GM21529 (cell line): ENCODE measurements around the gene MIGA2.
"Not testable (repeated sequence)": the region's sequence is repeated elsewhere in the genome, so short reads cannot be mapped to it uniquely, and the experiment has no call there.

Source experiments
- ATAC-seq: cut with Tn5 transposase; IDR thresholded peaks from one replicate; pipeline ENCODE4 v1.9.1; 2021; ENCODE audit not compliant: unreplicated experiment

Gene MIGA2

DNA sequence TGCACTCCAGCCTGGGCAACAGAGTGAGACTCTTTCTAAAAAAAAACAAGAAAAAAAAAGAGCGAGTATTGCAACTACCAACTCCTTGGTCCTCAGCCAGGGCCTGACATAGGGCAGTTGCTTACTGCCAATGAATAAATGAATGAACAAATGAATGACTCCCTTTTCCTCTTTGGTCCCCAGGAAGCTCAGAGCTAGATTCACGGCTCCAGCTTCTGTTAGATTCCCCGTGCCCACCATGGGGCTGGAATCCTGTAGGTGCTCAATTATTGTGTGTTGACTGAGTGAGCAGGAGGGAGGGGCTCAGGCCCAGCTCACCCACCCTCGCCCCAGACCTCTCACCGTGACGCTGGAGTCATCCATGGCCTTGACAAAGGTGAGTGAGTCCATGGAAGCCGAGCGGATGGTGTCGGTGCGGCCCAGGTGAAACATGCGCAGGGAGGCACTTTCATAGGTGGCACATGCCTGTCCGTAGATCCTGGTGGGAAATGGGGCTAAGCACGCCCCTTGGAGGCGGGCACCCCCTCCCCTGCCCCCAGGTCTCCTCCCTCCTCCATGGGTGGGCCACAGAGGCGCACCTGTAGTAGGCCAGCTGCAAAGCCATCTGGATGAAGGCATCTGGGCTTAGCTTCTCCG lies 61.4 kb downstream of the MIGA2 start:
- ATAC-seq = no peak

GRCh38 chr9:129098328-129098727 lies 61.9 kb downstream of the MIGA2 start:
- ATAC-seq = no peak

- ATAC-seq = no peak
Observed at GRCh38 chr9:129100383-129101169, 64.2 kb downstream of the MIGA2 start.

- no peak for ATAC-seq
Observed at GRCh38 chr9:129101279-129101678, 64.9 kb downstream of the MIGA2 start.

DNA sequence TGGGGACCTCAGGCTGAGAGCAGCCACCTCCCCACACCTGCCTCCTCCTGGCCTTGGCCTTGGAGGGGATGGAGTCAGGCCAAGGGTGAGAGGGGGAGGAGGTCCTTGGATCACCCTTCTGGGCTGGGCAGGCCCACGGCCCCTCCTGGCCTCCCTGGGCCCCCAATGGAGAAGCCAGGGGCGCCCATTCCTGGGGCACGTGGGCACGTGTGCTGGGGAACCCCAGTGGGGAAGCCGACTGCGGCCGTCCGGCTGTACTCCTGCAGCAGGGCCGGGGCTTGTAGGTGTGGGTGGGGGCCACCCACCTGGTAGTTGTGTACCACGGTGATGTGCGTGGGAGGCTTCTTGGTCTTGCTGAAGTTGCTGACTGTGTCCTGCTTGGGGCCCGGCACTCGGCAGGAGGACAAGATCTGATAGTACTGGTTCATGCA lies 65.7 kb downstream of the MIGA2 start:
- ATAC-seq = no peak

DNA sequence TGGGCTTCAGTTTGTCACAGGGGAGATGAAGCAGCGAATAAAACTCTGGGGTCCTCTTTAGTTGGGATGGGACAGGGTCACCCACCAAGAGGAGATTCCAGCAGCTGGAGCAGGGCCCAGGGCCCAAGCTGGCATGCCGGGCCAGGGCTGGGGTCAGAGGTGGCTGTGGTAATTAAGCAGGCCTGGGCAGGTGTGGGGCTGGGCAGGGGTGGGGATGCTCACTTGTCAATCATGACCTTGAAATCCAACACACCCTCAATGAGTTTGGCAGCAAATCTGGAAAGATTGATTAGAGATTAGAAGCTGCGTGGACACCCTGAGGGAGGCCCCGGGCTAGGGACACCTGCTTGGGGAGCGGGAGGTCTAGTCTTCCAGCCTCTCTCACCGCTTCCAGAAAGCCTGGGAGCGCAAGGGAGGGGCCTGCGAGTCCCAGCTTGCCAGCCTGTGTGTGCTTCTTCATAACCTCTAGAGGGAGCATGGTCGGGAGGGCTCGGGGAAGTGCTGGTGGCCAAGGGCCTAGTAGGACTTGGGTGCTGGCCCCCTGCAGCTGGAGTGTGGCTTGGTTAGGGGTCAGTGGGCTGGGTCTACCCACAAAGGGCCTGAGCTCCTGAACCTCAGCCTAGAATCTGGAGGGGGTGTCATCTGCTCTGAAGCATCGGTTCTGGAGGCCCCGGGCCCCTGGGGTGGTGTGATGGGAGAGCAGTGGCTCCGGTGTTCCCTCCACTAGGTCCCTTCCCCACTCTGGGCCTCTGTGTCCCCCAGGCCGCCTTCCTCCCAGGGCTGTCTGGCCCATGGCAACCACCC lies 66.6 kb downstream of the MIGA2 start:
- ATAC-seq = no peak

DNA sequence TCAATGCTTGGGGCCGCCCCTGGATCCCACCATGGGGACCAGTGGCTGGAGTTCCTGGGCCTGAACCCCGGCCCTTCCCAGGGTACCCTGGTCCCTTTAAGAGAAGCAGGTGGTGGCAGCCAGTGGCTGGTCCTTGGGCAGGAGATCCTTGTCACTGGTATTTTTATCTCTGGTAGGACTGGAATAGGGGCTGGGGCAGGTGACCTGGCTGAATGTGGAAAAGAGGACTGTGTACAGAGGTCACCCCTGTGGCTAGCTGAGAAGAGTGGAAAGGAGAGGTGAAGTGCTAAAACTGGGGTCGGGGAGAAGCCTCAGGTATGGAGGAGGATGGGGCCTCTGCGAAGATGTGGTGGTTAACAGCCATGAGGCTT lies 67.2 kb downstream of the MIGA2 start:
- ATAC-seq = no peak

DNA sequence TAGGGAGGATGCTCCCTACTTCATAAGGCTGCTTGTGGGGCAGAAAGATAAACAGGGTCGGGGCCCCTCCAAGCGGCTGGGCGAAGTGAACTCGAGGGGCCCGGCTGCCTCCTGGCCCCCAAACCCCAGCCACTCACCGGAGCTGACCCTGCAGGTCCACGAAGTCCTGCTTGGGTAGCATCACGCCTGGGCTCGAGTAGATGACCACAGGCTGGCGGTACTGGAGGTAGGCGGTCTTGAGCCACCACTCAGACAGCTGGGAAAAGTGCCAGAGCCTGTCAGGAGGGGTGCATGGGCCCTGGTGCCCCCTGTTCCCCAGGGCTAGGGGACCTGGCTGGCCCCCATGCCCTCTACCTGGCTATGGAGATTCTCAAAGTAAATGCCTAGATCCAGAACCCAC lies 67.6 kb downstream of the MIGA2 start:
- no peak for ATAC-seq

- ATAC-seq = no peak
Observed at GRCh38 chr9:129105857-129106694, 69.7 kb downstream of the MIGA2 start.

- ATAC-seq = no peak
Observed at GRCh38 chr9:129107651-129108050, 71.2 kb downstream of the MIGA2 start.

DNA sequence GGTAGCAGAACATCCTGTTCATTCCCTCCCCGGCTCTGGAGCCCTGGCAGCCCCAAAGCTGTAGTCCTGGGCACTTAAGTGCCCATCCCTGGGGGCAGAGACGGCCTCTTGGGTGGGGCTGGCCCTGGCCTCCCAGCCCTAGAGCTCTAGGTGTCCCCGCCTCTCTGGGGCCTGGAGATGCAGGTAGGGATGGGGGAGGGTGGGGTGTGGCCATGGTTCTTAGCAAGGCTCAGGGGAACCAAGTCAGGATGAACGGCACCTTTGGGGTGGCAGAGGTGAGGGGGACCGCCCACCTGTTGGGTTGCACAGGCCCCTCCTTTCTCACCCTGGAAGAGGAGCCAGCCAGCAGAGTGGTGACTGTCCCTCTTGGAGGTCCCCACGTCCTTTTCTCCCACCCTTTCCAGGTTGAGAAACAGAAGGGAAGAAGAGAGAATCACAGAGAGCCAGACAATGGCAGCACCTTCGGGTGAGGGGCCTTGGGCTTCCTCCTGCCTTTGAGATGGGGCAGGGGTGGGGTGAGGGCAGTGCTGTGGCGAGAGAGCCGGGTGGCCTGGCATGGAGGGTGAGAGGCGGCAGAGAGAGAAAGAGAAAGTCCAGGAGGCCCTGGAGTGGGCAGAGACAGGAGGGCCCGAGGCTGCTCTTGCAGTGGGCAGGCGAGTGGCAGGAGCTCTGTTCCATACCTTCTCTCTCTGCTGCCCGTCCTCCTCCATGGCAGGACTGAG lies 71.8 kb downstream of the MIGA2 start:
- ATAC-seq = no peak

- no peak for ATAC-seq
Observed at GRCh38 chr9:129108805-129109536, 72.5 kb downstream of the MIGA2 start.

GRCh38 chr9:129109537-129109903 lies 73.1 kb downstream of the MIGA2 start:
- no peak for ATAC-seq

DNA sequence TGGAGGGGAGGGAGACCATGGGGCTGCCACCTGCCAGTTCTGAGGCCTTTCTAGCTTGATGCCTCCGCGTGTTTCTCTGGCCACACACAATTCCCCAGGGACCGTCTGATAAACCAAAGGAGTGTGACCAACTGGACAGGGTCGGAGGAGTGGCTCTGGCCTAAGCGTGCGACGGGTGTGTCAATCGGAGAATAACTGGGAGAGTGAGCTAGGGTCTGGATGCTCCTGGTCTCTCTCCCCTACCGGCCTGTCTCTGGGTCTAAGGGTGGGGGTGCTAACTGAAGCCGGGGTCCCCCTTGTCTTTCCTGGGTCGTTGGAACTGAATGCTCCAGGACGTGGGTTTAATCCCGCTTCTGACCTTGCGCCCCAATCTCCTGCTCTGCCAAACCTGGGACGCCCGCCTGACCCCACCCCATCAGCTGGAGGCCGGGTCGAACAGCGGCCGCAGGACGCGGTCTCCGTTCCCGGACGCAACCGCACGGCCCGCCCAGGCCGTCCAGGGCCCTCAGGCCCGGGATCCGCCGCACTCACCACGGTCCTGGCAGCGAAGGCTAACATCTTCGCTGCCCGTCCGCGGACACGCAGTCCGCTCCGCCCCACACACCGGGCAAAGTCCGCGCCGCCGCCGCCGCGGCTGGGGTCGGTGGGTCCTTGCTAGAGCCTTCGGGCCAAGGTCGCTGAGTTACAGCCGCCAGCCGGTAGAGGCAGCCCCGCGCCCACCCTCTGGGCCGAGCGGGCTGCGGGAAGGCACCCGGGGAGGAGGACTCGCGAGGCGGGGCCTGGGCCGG lies 73.7 kb downstream of the MIGA2 start:
- ATAC-seq = peak; percentile 9

- peak; percentile 74 for ATAC-seq
Observed at GRCh38 chr9:129110740-129111527, 74.5 kb downstream of the MIGA2 start, which contains the start of the genes CRAT and PTPA. CRAT (minus strand) TSS chr9:129110793; CDS start chr9:129110509, 284 bp downstream. PTPA (plus strand) TSS chr9:129111415; CDS start chr9:129111601, 186 bp downstream.

- peak; percentile 13 for ATAC-seq
Observed at GRCh38 chr9:129111528-129112151, 75.2 kb downstream of the MIGA2 start.

DNA sequence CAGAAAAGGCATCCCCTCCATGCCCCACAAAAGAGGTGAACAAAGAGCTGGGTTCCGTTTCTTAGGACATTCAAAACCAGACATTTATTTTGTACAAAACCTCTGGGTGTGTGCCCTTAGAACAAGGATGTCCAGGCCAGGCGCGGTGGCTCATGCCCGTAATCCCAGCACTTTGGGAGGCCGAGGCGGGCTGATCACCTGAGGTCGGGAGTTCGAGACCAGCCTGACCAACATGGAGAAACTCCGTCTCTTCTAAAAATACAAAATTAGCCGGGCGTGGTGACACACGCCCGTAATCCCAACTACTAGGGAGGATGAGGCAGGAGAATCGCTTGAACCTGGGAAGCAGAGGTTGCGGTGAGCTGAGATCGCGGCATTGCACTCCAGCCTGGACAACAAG lies 76.1 kb downstream of the MIGA2 start:
- ATAC-seq = not testable (repeated sequence)
